ENCODE measurements around the gene KCNRG. TPM values are rescaled to one million over a fixed set of nuclear protein-coding genes. Genes with fewer than 3 reads are reported as not detected.
A peak's percentile ranks its signal among the peaks of the same experiment; 100 is the strongest.

Gene KCNRG
- total RNA-seq, 1 donor from 2014 or later: 3.1 TPM

- Mint-ChIP-seq H3K36me3 (ENCODE audit: low read depth) (peaks cover 11% of the 10 kb centered on the region), H3K27me3 (no peaks in the 10 kb centered on the region), H3K27ac (no peak overlapping the region), H3K9me3 (no peaks in the 10 kb centered on the region), H3K4me1 (peaks cover 37% of the 10 kb centered on the region), H3K4me3 (no peak overlapping the region)
- DNase-seq (no peak), ATAC-seq (ENCODE audit: low read depth) (no peak)
- ChIA-PET POLR2A (no interaction called here), CTCF (no interaction called here)
- no peak for TF ChIP-seq CTCF (IDR thresholded peaks at IDR 0.05)
- intact Hi-C loops (cut with micrococcal nuclease): loop anchor here (5.0 kb wide), 1 partner anchor 33 kb away; the partner anchor contains the start of gene TRIM13
Measured at GRCh38 chr13:50030315-50030714, 15.1 kb downstream of the KCNRG start.

GRCh38 chr13:50033725-50034124, 18.5 kb downstream of the KCNRG start:
- POLR2A ChIA-PET: interaction anchor here (0.6 to 0.7 kb wide), 3 partner anchors 17 to 47 kb away, joined by 3 to 6 read pairs (median 3); no protein-coding TSS in a partner anchor
- Mint-ChIP-seq H3K4me1 (peaks cover 14% of the 10 kb centered on the region), H3K4me3 (no peak overlapping the region), H3K27ac (peak overlapping the region; percentile 2), H3K9me3 (no peaks in the 10 kb centered on the region), H3K36me3 (ENCODE audit: low read depth) (no peaks in the 10 kb centered on the region), H3K27me3 (no peaks in the 10 kb centered on the region)
- ATAC-seq (ENCODE audit: low read depth): no peak
- intact Hi-C loops (cut with micrococcal nuclease): loop anchor here (5.0 kb wide), 1 partner anchor 36 kb away; the partner anchor contains the start of gene TRIM13
- TF ChIP-seq CTCF (IDR thresholded peaks at IDR 0.05): no peak
- CTCF ChIA-PET: interaction anchor here (0.9 kb wide), 1 partner anchor 37 kb away, joined by 3 read pairs; the partner anchor contains the start of gene TRIM13
- DNase-seq: no peak

GRCh38 chr13:50037788-50038187, 22.5 kb downstream of the KCNRG start:
- Mint-ChIP-seq H3K4me3 (no peak overlapping the region), H3K27ac (no peak overlapping the region), H3K4me1 (peaks cover 13% of the 10 kb centered on the region), H3K9me3 (no peaks in the 10 kb centered on the region), H3K36me3 (ENCODE audit: low read depth) (peaks cover 23% of the 10 kb centered on the region), H3K27me3 (no peaks in the 10 kb centered on the region)
- POLR2A ChIA-PET: interaction anchor here (0.6 to 1.2 kb wide), 2 partner anchors 40 to 93 kb away, joined by 3 to 4 read pairs; no protein-coding TSS in a partner anchor
- TF ChIP-seq CTCF (IDR thresholded peaks at IDR 0.05): no peak
- intact Hi-C loops (cut with micrococcal nuclease): no loop called here
- ATAC-seq (ENCODE audit: low read depth) (no peak), DNase-seq (no peak)
- CTCF ChIA-PET: interaction anchor here (1.4 kb wide), 1 partner anchor 9 kb away, joined by 4 read pairs; no protein-coding TSS in a partner anchor

GRCh38 chr13:50038266-50038665, 23.0 kb downstream of the KCNRG start:
- peaks cover 27% of the 10 kb centered on the region for H3K36me3 Mint-ChIP-seq (ENCODE audit: low read depth)
- ChIA-PET POLR2A (interaction anchor here (0.6 to 1.2 kb wide), 3 partner anchors 39 to 93 kb away, joined by 3 to 4 read pairs (median 3); no protein-coding TSS in a partner anchor), CTCF (interaction anchor here (1.4 kb wide), 1 partner anchor 10 kb away, joined by 4 read pairs; no protein-coding TSS in a partner anchor)
- DNase-seq (no peak), ATAC-seq (ENCODE audit: low read depth) (no peak)
- no peaks in the 10 kb centered on the region for H3K9me3 Mint-ChIP-seq
- H3K4me1 Mint-ChIP-seq: peaks cover 11% of the 10 kb centered on the region
- no peaks in the 10 kb centered on the region for H3K27me3 Mint-ChIP-seq
- TF ChIP-seq CTCF (IDR thresholded peaks at IDR 0.05): no peak
- no peak overlapping the region for H3K4me3 Mint-ChIP-seq
- intact Hi-C loops (cut with micrococcal nuclease): no loop called here
- H3K27ac Mint-ChIP-seq: no peak overlapping the region

- Mint-ChIP-seq H3K9me3 (no peaks in the 10 kb centered on the region), H3K36me3 (ENCODE audit: low read depth) (peaks cover 44% of the 10 kb centered on the region), H3K4me1 (peaks cover 30% of the 10 kb centered on the region), H3K27me3 (no peaks in the 10 kb centered on the region), H3K4me3 (no peak overlapping the region), H3K27ac (no peak overlapping the region)
- intact Hi-C loops (cut with micrococcal nuclease): no loop called here
- ChIA-PET CTCF (no interaction called here), POLR2A (no interaction called here)
- DNase-seq (no peak), ATAC-seq (ENCODE audit: low read depth) (no peak)
- TF ChIP-seq CTCF (IDR thresholded peaks at IDR 0.05): no peak
Measured at GRCh38 chr13:50052478-50052877, 37.2 kb downstream of the KCNRG start.
